Vagina (tissue), 2 donors: Measurements from ENCODE around the gene LCT. TPM values are rescaled to one million over a fixed set of nuclear protein-coding genes. Genes with fewer than 3 reads are reported as not detected.
A peak's percentile ranks its signal among the peaks of the same experiment; 100 is the strongest.
"Not testable (repeated sequence)": the region's sequence is repeated elsewhere in the genome, so short reads cannot be mapped to it uniquely, and the experiment has no call there.

ENCODE experiments used
- DNase-seq, 2 donors: peaks; one replicate each; pipeline ENCODE4 v3.0.0-alpha.2; 2017; ENCODE audit errors: extremely low spot score in 2 of 2
- H3K27ac ChIP-seq: fragments of 200-600 bp; sonication (generic); one replicate; pipeline ENCODE4 v1.5.1; 2019
- H3K27me3 ChIP-seq: fragments of 200-600 bp; sonication (generic); one replicate; pipeline ENCODE4 v1.5.1; 2019
- H3K36me3 ChIP-seq, 2 donors: fragments of 200-600 bp; sonication (generic); one replicate each; pipeline ENCODE4 v1.5.1; 2017 to 2019
- H3K4me1 ChIP-seq: fragments of 200-600 bp; sonication (generic); one replicate; pipeline ENCODE4 v1.5.1; 2019
- H3K4me3 ChIP-seq, 2 donors: fragments of 200-600 bp; sonication (generic); 1 replicate in 1 of 2; 2 replicates in 1 of 2; pipeline ENCODE4 v1.5.1; 2016 to 2019
- H3K9me3 ChIP-seq: fragments of 200-600 bp; sonication (generic); one replicate; pipeline ENCODE4 v1.5.1; 2019
- CTCF ChIP-seq, 3 experiments: fragments of 450-650 bp in 2 of 3; fragments of 200-600 bp in 1 of 3; sonication (generic) in 1 of 3; IDR thresholded peaks; one replicate each; pipeline ENCODE4 v1.5.1; 2017 to 2019; ENCODE audit warnings: antibody characterized with exemption in 3 of 3, mild to moderate bottlenecking in 2 of 3, moderate library complexity in 2 of 3
- POLR2A ChIP-seq, 2 donors: fragments of 450-650 bp; IDR thresholded peaks; one replicate each; pipeline ENCODE4 v1.6.1; 2017; ENCODE audit warnings: antibody characterized with exemption in 2 of 2, mild to moderate bottlenecking in 2 of 2, moderate library complexity in 2 of 2
- POLR2AphosphoS5 ChIP-seq, 2 donors: sonication (generic); formaldehyde crosslinking; IDR thresholded peaks; one replicate each; pipeline ENCODE4 v1.9.0; 2017; ENCODE audit warnings: antibody characterized with exemption in 2 of 2, mild to moderate bottlenecking in 2 of 2, low read depth in 1 of 2; ENCODE audit not compliant: insufficient read depth in 1 of 2
- intact Hi-C: fragments of 100-400 bp; cut with DNase I; formaldehyde crosslinking; loops from one replicate; pipeline ENCODE4 v1.15.1; 2023
- total RNA-seq: library from RNA; depleted of rRNA; stranded (reverse); fragments of >200 nt; gene quantifications from one replicate; pipeline ENCODE4 v1.2.3, GENCODE V29; 2016

LCT gene
- total RNA-seq, 1 donor from 2014 or later, result not detected

- no peak for TF ChIP-seq POLR2AphosphoS5 (IDR thresholded peaks at IDR 0.05; ENCODE audit: insufficient read depth in 1 of 2, low read depth in 1 of 2)
- no peak for TF ChIP-seq POLR2A (IDR thresholded peaks at IDR 0.05)
- no peak for TF ChIP-seq CTCF (IDR thresholded peaks at IDR 0.05)
- no peaks in the 10 kb centered on the region for H3K36me3 ChIP-seq
- H3K27ac ChIP-seq, result no peak overlapping the region
- H3K4me1 ChIP-seq, result no peaks in the 10 kb centered on the region
- intact Hi-C loops, result no loop called here
- no peak for DNase-seq
- no peak overlapping the region for H3K4me3 ChIP-seq
- no peaks in the 10 kb centered on the region for H3K9me3 ChIP-seq
- H3K27me3 ChIP-seq, result no peaks in the 10 kb centered on the region
Observed at GRCh38 chr2:135798275-135798705, 38.7 kb downstream of the LCT start.

- no peak for TF ChIP-seq POLR2AphosphoS5 (IDR thresholded peaks at IDR 0.05; ENCODE audit: insufficient read depth in 1 of 2, low read depth in 1 of 2)
- peak; percentile 53 to 62 (median 60) for TF ChIP-seq CTCF (IDR thresholded peaks at IDR 0.05)
- no peak overlapping the region for H3K4me3 ChIP-seq
- H3K9me3 ChIP-seq, result no peaks in the 10 kb centered on the region
- H3K4me1 ChIP-seq, result no peaks in the 10 kb centered on the region
- no peak for DNase-seq
- H3K27me3 ChIP-seq, result no peaks in the 10 kb centered on the region
- no peak overlapping the region for H3K27ac ChIP-seq
- intact Hi-C loops, result no loop called here
- H3K36me3 ChIP-seq, result no peaks in the 10 kb centered on the region
Observed at GRCh38 chr2:135797497-135798274, 39.3 kb downstream of the LCT start.

GRCh38 chr2:135796606-135797005 is 40.4 kb downstream of the LCT start:
- Histone ChIP-seq H3K27ac (no peak overlapping the region), H3K27me3 (no peaks in the 10 kb centered on the region), H3K36me3 (no peaks in the 10 kb centered on the region), H3K4me1 (no peaks in the 10 kb centered on the region), H3K9me3 (no peaks in the 10 kb centered on the region), H3K4me3 (no peak overlapping the region)
- no peak for DNase-seq
- TF ChIP-seq POLR2AphosphoS5 (IDR thresholded peaks at IDR 0.05; ENCODE audit: insufficient read depth in 1 of 2, low read depth in 1 of 2) (no peak), POLR2A (IDR thresholded peaks at IDR 0.05) (no peak), CTCF (IDR thresholded peaks at IDR 0.05) (no peak)
- intact Hi-C loops, result no loop called here

- H3K4me1 ChIP-seq, H3K9me3 ChIP-seq, intact Hi-C loops, H3K4me3 ChIP-seq, H3K36me3 ChIP-seq, H3K27me3 ChIP-seq, H3K27ac ChIP-seq, DNase-seq: not testable (repeated sequence)
Observed at GRCh38 chr2:135795641-135796040, 41.3 kb downstream of the LCT start.

GRCh38 chr2:135792401-135793150 is 44.4 kb downstream of the LCT start:
- Histone ChIP-seq H3K27me3 (no peaks in the 10 kb centered on the region), H3K36me3 (no peaks in the 10 kb centered on the region), H3K4me1 (no peaks in the 10 kb centered on the region), H3K27ac (no peak overlapping the region), H3K4me3 (no peak overlapping the region), H3K9me3 (no peaks in the 10 kb centered on the region)
- TF ChIP-seq POLR2AphosphoS5 (IDR thresholded peaks at IDR 0.05; ENCODE audit: insufficient read depth in 1 of 2, low read depth in 1 of 2) (no peak), CTCF (IDR thresholded peaks at IDR 0.05) (no peak), POLR2A (IDR thresholded peaks at IDR 0.05) (no peak)
- DNase-seq, result no peak
- intact Hi-C loops, result no loop called here
